Vagina (tissue), 2 donors: ENCODE data around the gene UBE2E3.

Experiments
- POLR2AphosphoS5 ChIP-seq, 2 donors: sonication (generic); formaldehyde crosslinking; IDR thresholded peaks; one replicate each; pipeline ENCODE4 v1.9.0; 2017; ENCODE audit warnings: antibody characterized with exemption in 2 of 2, mild to moderate bottlenecking in 2 of 2, low read depth in 1 of 2; ENCODE audit not compliant: insufficient read depth in 1 of 2
- TF ChIP-seq, protein P1 (sequence below), 3 experiments: fragments of 450-650 bp in 2 of 3; fragments of 200-600 bp in 1 of 3; sonication (generic) in 1 of 3; IDR thresholded peaks; one replicate each; pipeline ENCODE4 v1.5.1; 2017 to 2019; ENCODE audit warnings: antibody characterized with exemption in 3 of 3, mild to moderate bottlenecking in 2 of 3, moderate library complexity in 2 of 3

DNA sequence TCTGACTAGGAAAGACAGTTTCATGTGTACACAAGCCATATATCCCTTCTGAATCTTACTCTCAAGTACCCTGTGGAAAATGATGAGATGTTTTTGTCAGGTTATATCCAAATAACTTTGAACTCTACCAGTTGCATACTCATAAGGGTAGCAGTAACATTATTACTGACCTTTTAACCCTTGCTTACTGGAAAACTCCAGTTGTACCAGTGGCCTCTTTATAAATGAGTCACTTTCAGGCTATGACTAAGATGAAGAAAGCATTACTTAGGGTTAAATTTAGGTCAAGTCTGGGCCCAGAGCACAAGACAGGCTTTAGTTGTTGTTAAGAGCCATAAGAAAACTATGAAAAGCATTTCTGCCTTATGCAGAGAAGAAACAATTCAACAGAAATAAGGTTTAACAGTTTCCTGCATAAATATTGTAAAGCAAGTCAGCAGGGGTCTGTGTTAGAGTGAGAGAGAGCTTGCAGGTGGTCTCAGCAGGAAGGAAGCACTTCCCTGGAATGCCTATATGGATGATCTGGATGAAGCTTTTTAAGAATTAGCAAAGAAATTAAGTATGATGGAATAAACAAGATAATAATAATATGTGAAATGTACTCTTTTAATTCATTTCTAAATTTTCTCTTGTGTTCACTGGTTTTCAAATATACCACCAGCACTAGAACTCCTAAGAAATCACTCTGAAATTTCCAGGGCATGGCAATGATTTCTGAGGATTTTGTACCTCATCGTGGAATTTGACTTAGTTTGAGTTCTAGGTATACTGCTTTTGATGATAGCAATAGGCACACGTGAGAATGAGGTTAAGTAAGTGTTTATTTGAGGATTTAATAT is 126.6 kb downstream of the UBE2E3 start:
- TF ChIP-seq, protein P1, sequence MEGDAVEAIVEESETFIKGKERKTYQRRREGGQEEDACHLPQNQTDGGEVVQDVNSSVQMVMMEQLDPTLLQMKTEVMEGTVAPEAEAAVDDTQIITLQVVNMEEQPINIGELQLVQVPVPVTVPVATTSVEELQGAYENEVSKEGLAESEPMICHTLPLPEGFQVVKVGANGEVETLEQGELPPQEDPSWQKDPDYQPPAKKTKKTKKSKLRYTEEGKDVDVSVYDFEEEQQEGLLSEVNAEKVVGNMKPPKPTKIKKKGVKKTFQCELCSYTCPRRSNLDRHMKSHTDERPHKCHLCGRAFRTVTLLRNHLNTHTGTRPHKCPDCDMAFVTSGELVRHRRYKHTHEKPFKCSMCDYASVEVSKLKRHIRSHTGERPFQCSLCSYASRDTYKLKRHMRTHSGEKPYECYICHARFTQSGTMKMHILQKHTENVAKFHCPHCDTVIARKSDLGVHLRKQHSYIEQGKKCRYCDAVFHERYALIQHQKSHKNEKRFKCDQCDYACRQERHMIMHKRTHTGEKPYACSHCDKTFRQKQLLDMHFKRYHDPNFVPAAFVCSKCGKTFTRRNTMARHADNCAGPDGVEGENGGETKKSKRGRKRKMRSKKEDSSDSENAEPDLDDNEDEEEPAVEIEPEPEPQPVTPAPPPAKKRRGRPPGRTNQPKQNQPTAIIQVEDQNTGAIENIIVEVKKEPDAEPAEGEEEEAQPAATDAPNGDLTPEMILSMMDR (IDR thresholded peaks at IDR 0.05): no peak
- no peak for TF ChIP-seq POLR2AphosphoS5 (IDR thresholded peaks at IDR 0.05; ENCODE audit: insufficient read depth in 1 of 2, low read depth in 1 of 2)
